ENCODE measurements around the gene TMEM39B. TPM values are rescaled to one million over a fixed set of nuclear protein-coding genes. Genes with fewer than 3 reads are reported as not detected.
"Not testable (repeated sequence)": the region's sequence is repeated elsewhere in the genome, so short reads cannot be mapped to it uniquely, and the experiment has no call there.

The TMEM39B gene
- total and polyA plus RNA-seq, 8 donors, result 2.2 to 9.7 (median 4.7) TPM; not detected in 1

- Histone ChIP-seq H3K4me3 (no peak overlapping the region), H3K27ac (no peak overlapping the region), H3K4me1 (peaks cover 13 to 35% (median 22%) of the 10 kb centered on the region in 4 donors), H3K36me3 (peaks cover 29 to 52% (median 46%) of the 10 kb centered on the region in 4 donors), H3K27me3 (no peaks in the 10 kb centered on the region), H3K9me3 (no peaks in the 10 kb centered on the region)
- WGBS, 5 donors, result 90 to 98% (median 94%) methylated on average over 9 of the region's 9 CpGs
- no peak for DNase-seq
- TF ChIP-seq CTCF (IDR thresholded peaks at IDR 0.05) (no peak), POLR2A (IDR thresholded peaks at IDR 0.05) (no peak), EP300 (IDR thresholded peaks at IDR 0.05) (no peak), POLR2AphosphoS5 (IDR thresholded peaks at IDR 0.05) (no peak)
- intact Hi-C loops (cut with DNase I; ENCODE audit: low total_unique reads), result no loop called here
These were observed 2.1 kb downstream of the TMEM39B start for GRCh38 chr1:32074841-32075240.

- Histone ChIP-seq H3K9me3 (no peaks in the 10 kb centered on the region), H3K4me3 (no peak overlapping the region), H3K36me3 (peaks cover 29 to 78% (median 69%) of the 10 kb centered on the region in 4 donors), H3K27ac (no peak overlapping the region), H3K27me3 (no peaks in the 10 kb centered on the region), H3K4me1 (peaks cover 7 to 21% (median 11%) of the 10 kb centered on the region in 4 donors)
- TF ChIP-seq POLR2AphosphoS5 (IDR thresholded peaks at IDR 0.05), result no peak
- TF ChIP-seq POLR2A (IDR thresholded peaks at IDR 0.05), result no peak
- TF ChIP-seq CTCF (IDR thresholded peaks at IDR 0.05), result no peak
- no peak for TF ChIP-seq EP300 (IDR thresholded peaks at IDR 0.05)
- intact Hi-C loops (cut with DNase I; ENCODE audit: low total_unique reads), result no loop called here
- 78 to 92% (median 89%) methylated on average over 3 of the region's 3 CpGs for WGBS, 5 donors
- no peak for DNase-seq
These were observed 4.7 kb downstream of the TMEM39B start for GRCh38 chr1:32077451-32077850.

DNA sequence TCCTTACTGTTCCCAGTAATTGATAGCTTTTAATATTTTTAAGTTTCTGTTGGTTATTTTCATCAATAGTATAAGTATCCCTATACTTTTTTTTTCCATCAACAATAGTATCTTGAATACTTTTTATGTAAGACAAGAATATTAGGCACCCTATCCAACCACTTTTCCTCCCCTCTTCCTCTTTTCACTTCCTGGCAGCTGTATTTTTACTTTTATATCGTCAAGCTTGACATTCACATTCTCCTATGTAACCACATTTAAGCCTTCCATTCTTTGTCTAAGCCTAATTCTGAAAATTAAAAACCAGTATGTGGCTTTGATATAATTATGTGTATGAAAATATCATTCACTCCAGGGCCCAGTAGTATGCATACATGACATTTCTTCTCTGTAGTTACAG is 9.3 kb downstream of the TMEM39B start:
- no peaks in the 10 kb centered on the region for H3K9me3 ChIP-seq
- no peak overlapping the region for H3K27ac ChIP-seq
- H3K36me3 ChIP-seq, result peaks cover 32 to 89% (median 80%) of the 10 kb centered on the region in 4 donors
- H3K4me3 ChIP-seq, result no peak overlapping the region
- H3K27me3 ChIP-seq, result no peaks in the 10 kb centered on the region
- TF ChIP-seq POLR2AphosphoS5 (IDR thresholded peaks at IDR 0.05), result no peak
- no peak for TF ChIP-seq POLR2A (IDR thresholded peaks at IDR 0.05)
- no peak for TF ChIP-seq CTCF (IDR thresholded peaks at IDR 0.05)
- no peak for TF ChIP-seq EP300 (IDR thresholded peaks at IDR 0.05)
- H3K4me1 ChIP-seq, result no peaks in the 10 kb centered on the region
- DNase-seq, result no peak
- WGBS, 5 donors, result 66 to 85% (median 78%) methylated on average over 1 of the region's 1 CpG
- intact Hi-C loops (cut with DNase I; ENCODE audit: low total_unique reads), result no loop called here

DNA sequence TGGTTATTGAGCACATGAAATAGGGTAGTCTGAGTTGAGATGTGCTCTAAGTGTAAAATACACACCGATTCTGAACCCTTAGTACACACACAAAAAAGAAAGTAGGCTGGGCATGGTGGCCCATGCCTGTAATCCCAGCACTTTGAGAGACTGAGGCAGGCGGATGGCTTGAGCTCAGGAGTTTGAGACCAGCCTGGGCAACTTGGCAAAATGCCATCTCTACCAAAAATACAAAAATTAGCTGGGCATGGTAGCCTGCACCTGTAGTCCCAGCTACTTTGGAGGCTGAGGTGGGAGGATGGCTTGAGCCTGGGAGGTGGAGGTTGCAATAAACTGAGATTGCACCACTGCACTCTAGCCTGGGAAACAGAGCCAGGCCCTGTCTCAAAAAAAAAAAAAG is 13.6 kb downstream of the TMEM39B start:
- WGBS, 5 donors, result 93 to 100% (median 97%) methylated on average over 2 of the region's 2 CpGs

GRCh38 chr1:32091176-32091575 is 18.4 kb downstream of the TMEM39B start:
- Histone ChIP-seq H3K27ac (no peak overlapping the region), H3K36me3 (peaks cover 51 to 90% (median 85%) of the 10 kb centered on the region in 4 donors), H3K4me3 (no peak overlapping the region), H3K9me3 (no peaks in the 10 kb centered on the region), H3K4me1 (peaks cover 0 to 11% (median 7%) of the 10 kb centered on the region in 4 donors), H3K27me3 (no peaks in the 10 kb centered on the region)
- DNase-seq, result no peak
- no peak for TF ChIP-seq CTCF (IDR thresholded peaks at IDR 0.05)
- TF ChIP-seq EP300 (IDR thresholded peaks at IDR 0.05), result no peak
- TF ChIP-seq POLR2A (IDR thresholded peaks at IDR 0.05), result no peak
- TF ChIP-seq POLR2AphosphoS5 (IDR thresholded peaks at IDR 0.05), result no peak
- intact Hi-C loops (cut with DNase I; ENCODE audit: low total_unique reads), result no loop called here
- 93 to 98% (median 96%) methylated on average over 8 of the region's 8 CpGs for WGBS, 5 donors

More for the DNA sequence above, 13.6 kb downstream of the TMEM39B start:
- H3K4me1 ChIP-seq; DNase-seq; H3K27ac ChIP-seq; intact Hi-C loops (cut with DNase I; ENCODE audit: low total_unique reads); H3K9me3 ChIP-seq; H3K4me3 ChIP-seq; H3K27me3 ChIP-seq: not testable (repeated sequence)
- H3K36me3 ChIP-seq, result peaks cover 20 to 81% (median 70%) of the 10 kb centered on the region in 4 donors
